Measurements from ENCODE around the gene TMPRSS15. TPM values are rescaled to one million over a fixed set of nuclear protein-coding genes. Genes with fewer than 3 reads are reported as not detected.

TMPRSS15 gene
- total RNA-seq, 2 experiments from 2014 or later = not detected

GRCh38 chr21:18430341-18430740 lies 26.8 kb upstream of the TMPRSS15 start:
- intact Hi-C loops (cut with micrococcal nuclease) = no loop called here
- TF ChIP-seq, protein P1, sequence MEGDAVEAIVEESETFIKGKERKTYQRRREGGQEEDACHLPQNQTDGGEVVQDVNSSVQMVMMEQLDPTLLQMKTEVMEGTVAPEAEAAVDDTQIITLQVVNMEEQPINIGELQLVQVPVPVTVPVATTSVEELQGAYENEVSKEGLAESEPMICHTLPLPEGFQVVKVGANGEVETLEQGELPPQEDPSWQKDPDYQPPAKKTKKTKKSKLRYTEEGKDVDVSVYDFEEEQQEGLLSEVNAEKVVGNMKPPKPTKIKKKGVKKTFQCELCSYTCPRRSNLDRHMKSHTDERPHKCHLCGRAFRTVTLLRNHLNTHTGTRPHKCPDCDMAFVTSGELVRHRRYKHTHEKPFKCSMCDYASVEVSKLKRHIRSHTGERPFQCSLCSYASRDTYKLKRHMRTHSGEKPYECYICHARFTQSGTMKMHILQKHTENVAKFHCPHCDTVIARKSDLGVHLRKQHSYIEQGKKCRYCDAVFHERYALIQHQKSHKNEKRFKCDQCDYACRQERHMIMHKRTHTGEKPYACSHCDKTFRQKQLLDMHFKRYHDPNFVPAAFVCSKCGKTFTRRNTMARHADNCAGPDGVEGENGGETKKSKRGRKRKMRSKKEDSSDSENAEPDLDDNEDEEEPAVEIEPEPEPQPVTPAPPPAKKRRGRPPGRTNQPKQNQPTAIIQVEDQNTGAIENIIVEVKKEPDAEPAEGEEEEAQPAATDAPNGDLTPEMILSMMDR (IDR thresholded peaks at IDR 0.05) = no peak
- DNase-seq (no peak), ATAC-seq (no peak)
- Mint-ChIP-seq H3K27ac (no peak overlapping the region), H3K36me3 (ENCODE audit: low read depth) (no peaks in the 10 kb centered on the region), H3K4me1 (ENCODE audit: low read depth) (no peaks in the 10 kb centered on the region), H3K9me3 (peaks cover 2% of the 10 kb centered on the region), H3K27me3 (no peaks in the 10 kb centered on the region), H3K4me3 (no peak overlapping the region)
- CTCF ChIA-PET = no interaction called here
- POLR2A ChIA-PET = no interaction called here

DNA sequence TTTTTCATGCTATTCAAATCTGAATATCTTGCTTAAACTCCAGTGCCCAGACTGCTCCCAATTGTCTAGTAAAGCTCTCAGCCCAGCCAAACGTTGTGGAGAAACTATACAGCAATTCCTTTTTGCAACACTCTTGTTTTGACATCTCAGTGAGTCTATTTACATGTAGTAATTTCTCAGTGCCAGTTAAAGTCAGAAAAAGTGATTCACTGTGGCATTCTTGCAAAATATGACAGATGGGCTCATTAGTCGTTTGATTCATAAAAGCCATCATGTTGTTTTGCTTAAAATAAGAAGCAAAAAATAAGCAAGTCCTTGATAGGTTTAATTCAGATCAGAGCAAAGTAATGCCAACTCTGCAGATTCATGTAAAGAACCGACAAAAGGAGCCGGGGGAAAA lies 20.7 kb upstream of the TMPRSS15 start:
- ATAC-seq (no peak), DNase-seq (no peak)
- no peaks in the 10 kb centered on the region for H3K27me3 Mint-ChIP-seq
- H3K4me1 Mint-ChIP-seq (ENCODE audit: low read depth) = no peaks in the 10 kb centered on the region
- TF ChIP-seq, protein P1 (IDR thresholded peaks at IDR 0.05) = no peak
- H3K4me3 Mint-ChIP-seq = no peak overlapping the region
- no peak overlapping the region for H3K27ac Mint-ChIP-seq
- intact Hi-C loops (cut with micrococcal nuclease) = no loop called here
- ChIA-PET CTCF (no interaction called here), POLR2A (no interaction called here)
- H3K9me3 Mint-ChIP-seq = peaks cover 2% of the 10 kb centered on the region
- H3K36me3 Mint-ChIP-seq (ENCODE audit: low read depth) = no peaks in the 10 kb centered on the region

DNA sequence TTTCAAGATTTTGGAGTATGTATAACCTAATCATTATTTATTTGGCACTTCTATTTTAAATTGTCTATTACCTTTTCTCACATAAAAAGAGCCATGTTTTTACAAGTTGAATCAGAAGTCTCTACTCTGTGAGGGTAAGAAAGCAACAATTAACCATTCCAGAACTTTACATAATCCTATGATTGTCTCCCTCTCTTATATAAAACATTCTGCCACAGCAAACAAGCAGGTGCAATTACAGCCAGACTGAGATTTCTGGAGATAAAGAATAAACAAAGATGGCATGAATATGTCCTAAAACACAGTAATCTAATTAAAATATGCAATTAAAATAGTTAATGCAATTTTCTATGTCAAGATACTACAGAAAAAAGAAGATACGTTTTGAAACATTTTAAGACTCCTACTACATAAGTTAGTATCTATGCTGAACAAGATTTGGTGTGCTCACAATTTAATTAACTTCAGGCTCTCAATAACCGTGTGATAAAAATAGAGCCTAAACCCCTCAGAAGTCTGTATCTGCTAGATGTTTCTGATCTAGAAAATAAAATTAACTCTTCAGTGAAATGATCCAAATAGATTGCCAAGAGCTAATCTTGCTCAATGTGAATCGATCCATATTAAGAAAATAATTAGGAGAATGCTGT lies 13.7 kb upstream of the TMPRSS15 start:
- DNase-seq (no peak), ATAC-seq (no peak)
- H3K36me3 Mint-ChIP-seq (ENCODE audit: low read depth) = no peaks in the 10 kb centered on the region
- intact Hi-C loops (cut with micrococcal nuclease) = no loop called here
- H3K4me1 Mint-ChIP-seq (ENCODE audit: low read depth) = no peaks in the 10 kb centered on the region
- TF ChIP-seq, protein P1 (IDR thresholded peaks at IDR 0.05) = no peak
- ChIA-PET POLR2A (interaction anchor here (0.6 kb wide), 1 partner anchor 131 kb away, joined by 3 read pairs; no protein-coding TSS in a partner anchor), CTCF (no interaction called here)
- H3K4me3 Mint-ChIP-seq = no peak overlapping the region
- H3K27me3 Mint-ChIP-seq = no peaks in the 10 kb centered on the region
- no peak overlapping the region for H3K27ac Mint-ChIP-seq
- no peaks in the 10 kb centered on the region for H3K9me3 Mint-ChIP-seq

- CTCF ChIA-PET = no interaction called here
- intact Hi-C loops (cut with micrococcal nuclease) = no loop called here
- H3K27ac Mint-ChIP-seq = no peak overlapping the region
- ATAC-seq (no peak), DNase-seq (no peak)
- POLR2A ChIA-PET = no interaction called here
- H3K36me3 Mint-ChIP-seq (ENCODE audit: low read depth) = no peaks in the 10 kb centered on the region
- TF ChIP-seq, protein P1 (IDR thresholded peaks at IDR 0.05) = no peak
- H3K4me1 Mint-ChIP-seq (ENCODE audit: low read depth) = no peaks in the 10 kb centered on the region
- no peak overlapping the region for H3K4me3 Mint-ChIP-seq
- H3K27me3 Mint-ChIP-seq = no peaks in the 10 kb centered on the region
- H3K9me3 Mint-ChIP-seq = no peaks in the 10 kb centered on the region
Observed at GRCh38 chr21:18411565-18411964, 8.0 kb upstream of the TMPRSS15 start.

GRCh38 chr21:18409579-18409978 lies 6.0 kb upstream of the TMPRSS15 start:
- CTCF ChIA-PET = no interaction called here

More at GRCh38 chr21:18409579-18409978, 6.0 kb upstream of the TMPRSS15 start:
- no peaks in the 10 kb centered on the region for H3K36me3 Mint-ChIP-seq (ENCODE audit: low read depth)
- DNase-seq = no peak
- no peaks in the 10 kb centered on the region for H3K27me3 Mint-ChIP-seq
- no peak for ATAC-seq
- POLR2A ChIA-PET = no interaction called here
- no peak overlapping the region for H3K4me3 Mint-ChIP-seq
- TF ChIP-seq, protein P1 (IDR thresholded peaks at IDR 0.05) = no peak
- intact Hi-C loops (cut with micrococcal nuclease) = no loop called here
- no peaks in the 10 kb centered on the region for H3K9me3 Mint-ChIP-seq
- H3K4me1 Mint-ChIP-seq (ENCODE audit: low read depth) = no peaks in the 10 kb centered on the region
- H3K27ac Mint-ChIP-seq = no peak overlapping the region
